ENCODE data around the gene ACRBP. TPM values are rescaled to one million over a fixed set of nuclear protein-coding genes. Genes with fewer than 3 reads are reported as not detected.

The ACRBP gene
- total RNA-seq, 1 donor from 2014 or later = 0.54 TPM

DNA sequence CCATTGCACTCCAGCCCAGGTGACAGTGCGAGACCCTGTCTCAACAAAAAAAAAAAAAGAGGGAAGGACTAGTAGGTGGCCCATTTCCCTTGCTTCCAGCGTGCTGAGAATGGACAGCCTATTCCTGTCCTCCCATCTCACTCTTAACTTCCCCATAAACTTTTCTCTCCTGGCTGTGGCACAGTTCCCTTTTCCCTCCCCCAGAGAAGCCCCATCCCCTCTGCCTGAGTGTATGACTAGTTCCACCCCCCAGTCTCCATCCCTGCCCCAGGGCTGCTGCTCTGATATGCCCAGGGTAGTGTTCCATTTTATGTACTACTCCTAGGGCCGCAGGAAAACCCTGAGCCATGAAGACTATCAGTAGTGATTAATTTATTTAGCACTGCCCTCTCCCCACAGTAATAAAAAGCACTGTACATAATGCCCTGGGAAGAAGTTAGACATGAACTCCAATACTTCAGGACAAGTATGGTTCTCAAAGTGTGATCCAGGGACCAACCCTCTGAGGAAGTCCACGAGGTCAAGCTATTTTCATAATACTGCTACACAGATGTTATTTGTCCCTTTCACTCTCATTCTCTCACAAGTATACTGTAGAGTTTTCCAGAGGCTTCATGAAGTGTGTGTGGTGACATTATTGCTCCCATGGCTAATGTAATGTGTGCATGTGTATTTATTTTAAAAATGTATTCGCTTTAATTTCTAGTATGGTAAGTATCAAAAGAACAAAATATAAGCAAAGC, 28.6 kb downstream of the ACRBP start:
- Mint-ChIP-seq H3K36me3 (ENCODE audit: low read depth, unreplicated experiment) (no peaks in the 10 kb centered on the region), H3K27ac (ENCODE audit: unreplicated experiment) (no peak overlapping the region)
- no peak overlapping the region for H2AFZ ChIP-seq (ENCODE audit: low read depth, low read length)

DNA sequence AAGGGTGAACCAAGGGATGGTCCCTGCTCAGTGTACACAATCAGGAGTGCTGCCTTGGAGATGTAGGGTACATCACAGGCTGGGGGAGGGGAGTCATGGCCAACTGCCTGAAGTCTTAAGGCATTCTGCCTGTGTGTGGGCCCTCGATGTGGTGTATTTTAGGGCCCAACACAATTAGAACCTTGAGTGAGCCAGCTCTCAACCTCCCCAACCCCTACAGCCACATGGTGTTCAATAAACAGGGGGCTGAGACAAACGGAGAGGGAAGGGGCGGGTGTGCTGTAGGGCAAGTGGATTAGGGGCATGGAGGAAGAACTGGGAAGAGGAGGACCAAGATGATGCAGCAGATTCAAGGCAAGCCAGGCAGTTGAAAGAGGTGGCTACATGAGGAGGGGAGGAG, 31.4 kb downstream of the ACRBP start:
- Histone ChIP-seq H3K4me1 (ENCODE audit: insufficient read depth, low read length) (peaks cover 21% of the 10 kb centered on the region), H3K4me2 (ENCODE audit: low read length) (no peak overlapping the region), H3K4me3 (ENCODE audit: insufficient read depth, low read depth, low read length) (no peak overlapping the region), H3K36me3 (ENCODE audit: insufficient read depth, low read length) (no peaks in the 10 kb centered on the region), H4K20me1 (ENCODE audit: insufficient read depth, low read length) (no peaks in the 10 kb centered on the region), H3K79me2 (ENCODE audit: insufficient read depth, low read length) (no peaks in the 10 kb centered on the region), H2AFZ (ENCODE audit: low read depth, low read length) (peak overlapping the region; percentile 54), H3K27me3 (ENCODE audit: insufficient read depth, low read length) (no peaks in the 10 kb centered on the region), H3K27ac (ENCODE audit: low read depth, low read length) (no peak overlapping the region), H3K9me3 (ENCODE audit: insufficient read depth, low read depth, low read length) (no peaks in the 10 kb centered on the region), H3K9ac (ENCODE audit: low read length) (no peak overlapping the region)
- H3K4me3 Mint-ChIP-seq (ENCODE audit: unreplicated experiment) = no peak overlapping the region
- H3K27me3 Mint-ChIP-seq (ENCODE audit: low read depth, unreplicated experiment) = peaks cover 10% of the 10 kb centered on the region
- no peak for DNase-seq (ENCODE audit: low read depth)
- no peaks in the 10 kb centered on the region for H3K36me3 Mint-ChIP-seq (ENCODE audit: low read depth, unreplicated experiment)
- no peak overlapping the region for H3K27ac Mint-ChIP-seq (ENCODE audit: unreplicated experiment)
- no peak for FAIRE-seq
- TF ChIP-seq, protein P1, sequence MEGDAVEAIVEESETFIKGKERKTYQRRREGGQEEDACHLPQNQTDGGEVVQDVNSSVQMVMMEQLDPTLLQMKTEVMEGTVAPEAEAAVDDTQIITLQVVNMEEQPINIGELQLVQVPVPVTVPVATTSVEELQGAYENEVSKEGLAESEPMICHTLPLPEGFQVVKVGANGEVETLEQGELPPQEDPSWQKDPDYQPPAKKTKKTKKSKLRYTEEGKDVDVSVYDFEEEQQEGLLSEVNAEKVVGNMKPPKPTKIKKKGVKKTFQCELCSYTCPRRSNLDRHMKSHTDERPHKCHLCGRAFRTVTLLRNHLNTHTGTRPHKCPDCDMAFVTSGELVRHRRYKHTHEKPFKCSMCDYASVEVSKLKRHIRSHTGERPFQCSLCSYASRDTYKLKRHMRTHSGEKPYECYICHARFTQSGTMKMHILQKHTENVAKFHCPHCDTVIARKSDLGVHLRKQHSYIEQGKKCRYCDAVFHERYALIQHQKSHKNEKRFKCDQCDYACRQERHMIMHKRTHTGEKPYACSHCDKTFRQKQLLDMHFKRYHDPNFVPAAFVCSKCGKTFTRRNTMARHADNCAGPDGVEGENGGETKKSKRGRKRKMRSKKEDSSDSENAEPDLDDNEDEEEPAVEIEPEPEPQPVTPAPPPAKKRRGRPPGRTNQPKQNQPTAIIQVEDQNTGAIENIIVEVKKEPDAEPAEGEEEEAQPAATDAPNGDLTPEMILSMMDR (IDR thresholded peaks at IDR 0.05; ENCODE audit: insufficient read depth, low read depth, low read length) = no peak
- TF ChIP-seq EZH2 (IDR thresholded peaks at IDR 0.05; ENCODE audit: insufficient read depth, low read length) = no peak
- no peaks in the 10 kb centered on the region for H3K9me3 Mint-ChIP-seq (ENCODE audit: unreplicated experiment)
- peaks cover 23% of the 10 kb centered on the region for H3K4me1 Mint-ChIP-seq (ENCODE audit: low read depth, unreplicated experiment)

More for the DNA sequence above, 28.6 kb downstream of the ACRBP start:
- Histone ChIP-seq H3K4me1 (ENCODE audit: insufficient read depth, low read length) (peaks cover 8% of the 10 kb centered on the region), H3K36me3 (ENCODE audit: insufficient read depth, low read length) (no peaks in the 10 kb centered on the region), H3K4me3 (ENCODE audit: insufficient read depth, low read depth, low read length) (no peak overlapping the region), H3K9me3 (ENCODE audit: insufficient read depth, low read depth, low read length) (no peaks in the 10 kb centered on the region), H3K79me2 (ENCODE audit: insufficient read depth, low read length) (no peaks in the 10 kb centered on the region), H3K27ac (ENCODE audit: low read depth, low read length) (no peak overlapping the region), H4K20me1 (ENCODE audit: insufficient read depth, low read length) (no peaks in the 10 kb centered on the region), H3K4me2 (ENCODE audit: low read length) (no peak overlapping the region), H3K27me3 (ENCODE audit: insufficient read depth, low read length) (no peaks in the 10 kb centered on the region), H3K9ac (ENCODE audit: low read length) (no peak overlapping the region)
- no peaks in the 10 kb centered on the region for H3K9me3 Mint-ChIP-seq (ENCODE audit: unreplicated experiment)
- H3K27me3 Mint-ChIP-seq (ENCODE audit: low read depth, unreplicated experiment) = peaks cover 10% of the 10 kb centered on the region
- DNase-seq (ENCODE audit: low read depth) (no peak), FAIRE-seq (no peak)
- no peak overlapping the region for H3K4me3 Mint-ChIP-seq (ENCODE audit: unreplicated experiment)
- peaks cover 3% of the 10 kb centered on the region for H3K4me1 Mint-ChIP-seq (ENCODE audit: low read depth, unreplicated experiment)
- TF ChIP-seq EZH2 (IDR thresholded peaks at IDR 0.05; ENCODE audit: insufficient read depth, low read length) = no peak
- TF ChIP-seq, protein P1 (IDR thresholded peaks at IDR 0.05; ENCODE audit: insufficient read depth, low read depth, low read length) = no peak
